Measurements from ENCODE around the gene NEUROD2. TPM values are rescaled to one million over a fixed set of nuclear protein-coding genes. Genes with fewer than 3 reads are reported as not detected.

Gene NEUROD2
- total RNA-seq, 1 donor from 2014 or later, result not detected

DNA sequence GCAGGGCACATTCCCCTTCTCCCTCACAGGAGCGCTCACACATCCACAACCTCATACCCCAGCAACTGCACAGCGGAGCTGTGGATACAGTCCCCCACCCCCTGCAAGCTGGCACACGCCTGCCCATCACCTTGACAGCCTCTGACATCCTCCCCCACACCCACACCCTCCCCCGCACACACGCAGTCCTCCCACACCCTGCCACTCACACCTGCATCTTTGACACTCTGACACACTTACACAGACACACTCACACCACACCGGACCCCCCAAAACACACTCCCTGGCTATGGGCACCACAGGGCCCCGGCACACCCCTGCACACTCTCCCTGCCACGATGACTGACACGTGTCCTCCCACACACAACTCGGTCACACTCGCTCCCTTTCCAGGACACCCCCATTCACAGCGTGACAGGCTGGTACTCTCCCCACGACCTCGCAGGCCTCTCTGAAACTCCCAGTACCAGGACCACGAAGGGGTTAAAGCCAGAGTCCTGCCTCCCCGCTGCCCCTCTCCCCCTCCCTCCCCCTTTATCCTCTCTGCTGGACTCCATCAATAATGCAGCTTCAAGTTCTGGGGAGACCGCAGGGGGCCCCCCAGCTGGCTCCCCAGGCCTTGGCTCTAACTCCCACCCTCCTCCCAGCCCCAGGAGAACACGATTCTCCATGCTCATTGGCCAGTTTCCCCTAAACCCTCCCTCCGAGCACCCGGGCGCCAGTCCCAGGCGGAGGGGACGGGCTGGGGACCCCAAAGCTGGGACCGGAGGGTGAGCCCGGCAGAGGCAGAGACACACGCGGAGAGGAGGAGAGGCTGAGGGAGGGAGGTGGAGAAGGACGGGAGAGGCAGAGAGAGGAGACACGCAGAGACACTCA, 18.7 kb upstream of the NEUROD2 start, which contains the start of gene PPP1R1B:
Gene PPP1R1B, plus strand, starts transcription at position 782 of the 876 bp plus-strand sequence. CDS start 441 bp downstream, outside the sequence.
- Mint-ChIP-seq H3K4me1 (ENCODE audit: low read depth, unreplicated experiment) (peaks cover 2% of the 10 kb centered on the region), H3K9me3 (ENCODE audit: unreplicated experiment) (no peaks in the 10 kb centered on the region), H3K27me3 (ENCODE audit: low read depth, unreplicated experiment) (peaks cover 70% of the 10 kb centered on the region), H3K36me3 (ENCODE audit: low read depth, unreplicated experiment) (no peaks in the 10 kb centered on the region), H3K4me3 (ENCODE audit: unreplicated experiment) (peak within 1 kb of the TSS; percentile 77), H3K27ac (ENCODE audit: unreplicated experiment) (no peak within 1 kb of the TSS)
- TF ChIP-seq EZH2 (IDR thresholded peaks at IDR 0.05; ENCODE audit: insufficient read depth, low read length), result no peak
- TF ChIP-seq, protein P1, sequence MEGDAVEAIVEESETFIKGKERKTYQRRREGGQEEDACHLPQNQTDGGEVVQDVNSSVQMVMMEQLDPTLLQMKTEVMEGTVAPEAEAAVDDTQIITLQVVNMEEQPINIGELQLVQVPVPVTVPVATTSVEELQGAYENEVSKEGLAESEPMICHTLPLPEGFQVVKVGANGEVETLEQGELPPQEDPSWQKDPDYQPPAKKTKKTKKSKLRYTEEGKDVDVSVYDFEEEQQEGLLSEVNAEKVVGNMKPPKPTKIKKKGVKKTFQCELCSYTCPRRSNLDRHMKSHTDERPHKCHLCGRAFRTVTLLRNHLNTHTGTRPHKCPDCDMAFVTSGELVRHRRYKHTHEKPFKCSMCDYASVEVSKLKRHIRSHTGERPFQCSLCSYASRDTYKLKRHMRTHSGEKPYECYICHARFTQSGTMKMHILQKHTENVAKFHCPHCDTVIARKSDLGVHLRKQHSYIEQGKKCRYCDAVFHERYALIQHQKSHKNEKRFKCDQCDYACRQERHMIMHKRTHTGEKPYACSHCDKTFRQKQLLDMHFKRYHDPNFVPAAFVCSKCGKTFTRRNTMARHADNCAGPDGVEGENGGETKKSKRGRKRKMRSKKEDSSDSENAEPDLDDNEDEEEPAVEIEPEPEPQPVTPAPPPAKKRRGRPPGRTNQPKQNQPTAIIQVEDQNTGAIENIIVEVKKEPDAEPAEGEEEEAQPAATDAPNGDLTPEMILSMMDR (IDR thresholded peaks at IDR 0.05; ENCODE audit: insufficient read depth, low read depth, low read length), result no peak
- Histone ChIP-seq H3K4me3 (ENCODE audit: insufficient read depth, low read depth, low read length) (no peak within 1 kb of the TSS), H4K20me1 (ENCODE audit: insufficient read depth, low read length) (no peaks in the 10 kb centered on the region), H3K79me2 (ENCODE audit: insufficient read depth, low read length) (no peaks in the 10 kb centered on the region), H3K9ac (ENCODE audit: low read length) (no peak within 1 kb of the TSS), H3K9me3 (ENCODE audit: insufficient read depth, low read depth, low read length) (no peaks in the 10 kb centered on the region), H3K4me1 (ENCODE audit: insufficient read depth, low read length) (peaks cover 8% of the 10 kb centered on the region), H3K27ac (ENCODE audit: low read depth, low read length) (no peak within 1 kb of the TSS), H3K27me3 (ENCODE audit: insufficient read depth, low read length) (peaks cover 54% of the 10 kb centered on the region), H3K4me2 (ENCODE audit: low read length) (peak within 1 kb of the TSS; percentile 77), H2AFZ (ENCODE audit: low read depth, low read length) (peak within 1 kb of the TSS; percentile 41), H3K36me3 (ENCODE audit: insufficient read depth, low read length) (no peaks in the 10 kb centered on the region)
- DNase-seq (ENCODE audit: low read depth), result no peak
- no peak for FAIRE-seq

DNA sequence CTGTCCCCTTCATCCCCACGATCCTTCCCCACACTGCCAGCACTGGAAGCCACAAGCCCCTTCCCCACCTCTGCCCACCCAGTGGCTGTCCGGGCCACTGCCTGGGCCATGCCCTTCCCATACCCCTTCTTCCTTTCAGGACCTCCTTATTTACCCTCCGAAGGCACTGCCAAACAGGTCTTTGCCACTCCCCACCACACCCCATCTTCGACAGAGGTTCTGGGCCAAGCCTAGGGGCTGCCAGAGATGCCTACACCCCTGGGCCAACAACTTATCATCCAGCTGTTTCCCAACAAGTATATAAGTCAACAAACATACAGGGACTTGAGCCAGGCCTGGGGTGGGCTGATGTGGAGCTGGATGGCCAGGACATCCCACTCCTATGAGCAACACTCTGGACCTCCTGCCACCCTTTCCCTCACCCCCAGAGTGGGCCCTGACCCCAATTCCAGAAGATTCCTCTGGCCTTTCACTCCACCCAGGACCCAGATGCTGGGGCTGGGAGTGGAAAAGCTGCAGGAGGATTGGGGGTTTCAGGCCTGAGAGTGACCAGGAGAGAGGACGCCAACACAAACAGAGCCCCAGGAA, 17.6 kb upstream of the NEUROD2 start:
- Mint-ChIP-seq H3K4me3 (ENCODE audit: unreplicated experiment) (no peak overlapping the region), H3K27me3 (ENCODE audit: low read depth, unreplicated experiment) (peaks cover 74% of the 10 kb centered on the region), H3K9me3 (ENCODE audit: unreplicated experiment) (no peaks in the 10 kb centered on the region), H3K27ac (ENCODE audit: unreplicated experiment) (no peak overlapping the region), H3K4me1 (ENCODE audit: low read depth, unreplicated experiment) (no peaks in the 10 kb centered on the region), H3K36me3 (ENCODE audit: low read depth, unreplicated experiment) (no peaks in the 10 kb centered on the region)
- H3K4me1 ChIP-seq (ENCODE audit: insufficient read depth, low read length), result peaks cover 8% of the 10 kb centered on the region
- H3K9me3 ChIP-seq (ENCODE audit: insufficient read depth, low read depth, low read length), result no peaks in the 10 kb centered on the region
- no peak overlapping the region for H3K27ac ChIP-seq (ENCODE audit: low read depth, low read length)
- H3K36me3 ChIP-seq (ENCODE audit: insufficient read depth, low read length), result no peaks in the 10 kb centered on the region
- no peak for FAIRE-seq
- no peak overlapping the region for H2AFZ ChIP-seq (ENCODE audit: low read depth, low read length)
- peaks cover 52% of the 10 kb centered on the region for H3K27me3 ChIP-seq (ENCODE audit: insufficient read depth, low read length)
- no peak for DNase-seq (ENCODE audit: low read depth)
- H3K9ac ChIP-seq (ENCODE audit: low read length), result no peak overlapping the region
- no peaks in the 10 kb centered on the region for H4K20me1 ChIP-seq (ENCODE audit: insufficient read depth, low read length)
- peak; percentile 42 for TF ChIP-seq EZH2 (IDR thresholded peaks at IDR 0.05; ENCODE audit: insufficient read depth, low read length)
- TF ChIP-seq, protein P1 (IDR thresholded peaks at IDR 0.05; ENCODE audit: insufficient read depth, low read depth, low read length), result no peak
- no peaks in the 10 kb centered on the region for H3K79me2 ChIP-seq (ENCODE audit: insufficient read depth, low read length)
- H3K4me2 ChIP-seq (ENCODE audit: low read length), result no peak overlapping the region
- H3K4me3 ChIP-seq (ENCODE audit: insufficient read depth, low read depth, low read length), result no peak overlapping the region

All from astrocyte (in vitro differentiated cells and primary cell).